MV-4-11 (cell line): ENCODE data around the gene NID1.
"Not testable (repeated sequence)": the region's sequence is repeated elsewhere in the genome, so short reads cannot be mapped to it uniquely, and the experiment has no call there.

ENCODE experiments used
- DNase-seq: peaks from one replicate; lab custom pipeline; 2025; lab: John Stamatoyannopoulos, UW

NID1 gene

GRCh38 chr1:236096660-236097482, 32.0 kb upstream of the NID1 start:
- peak; percentile 68 for DNase-seq

GRCh38 chr1:236095705-236096520, 31.0 kb upstream of the NID1 start:
- DNase-seq, result no peak

- no peak for DNase-seq
Measured at GRCh38 chr1:236092899-236093298, 28.0 kb upstream of the NID1 start.

GRCh38 chr1:236091933-236092318, 27.0 kb upstream of the NID1 start:
- no peak for DNase-seq

- DNase-seq, result no peak
Measured at GRCh38 chr1:236090741-236091147, 25.9 kb upstream of the NID1 start.

GRCh38 chr1:236089046-236089773, 24.3 kb upstream of the NID1 start:
- peak; percentile 39 for DNase-seq

GRCh38 chr1:236086537-236086936, 21.6 kb upstream of the NID1 start:
- no peak for DNase-seq

- no peak for DNase-seq
Measured at GRCh38 chr1:236085545-236086159, 20.8 kb upstream of the NID1 start.

GRCh38 chr1:236084386-236084730, 19.5 kb upstream of the NID1 start:
- no peak for DNase-seq

- no peak for DNase-seq
Measured at GRCh38 chr1:236083650-236084385, 18.9 kb upstream of the NID1 start.

GRCh38 chr1:236082526-236082925, 17.6 kb upstream of the NID1 start:
- no peak for DNase-seq

- DNase-seq, result no peak
Measured at GRCh38 chr1:236081546-236082227, 16.8 kb upstream of the NID1 start.

- DNase-seq, result no peak
Measured at GRCh38 chr1:236079703-236080102, 14.8 kb upstream of the NID1 start.

GRCh38 chr1:236078993-236079392, 14.1 kb upstream of the NID1 start:
- no peak for DNase-seq

GRCh38 chr1:236078077-236078476, 13.2 kb upstream of the NID1 start:
- DNase-seq, result not testable (repeated sequence)

- DNase-seq, result no peak
Measured at GRCh38 chr1:236075848-236076247, 11.0 kb upstream of the NID1 start.

GRCh38 chr1:236073307-236073897, 8.5 kb upstream of the NID1 start:
- no peak for DNase-seq

- peak; percentile 61 for DNase-seq
Measured at GRCh38 chr1:236072001-236072400, 7.1 kb upstream of the NID1 start.

GRCh38 chr1:236070753-236071152, 5.9 kb upstream of the NID1 start:
- no peak for DNase-seq

- no peak for DNase-seq
Measured at GRCh38 chr1:236069796-236070195, 4.9 kb upstream of the NID1 start.
